GM19193 (cell line): ENCODE results near the gene LHFPL2.

Experiments used
- POLR2A ChIP-seq: IDR thresholded peaks from 4 replicates; pipeline ENCODE4 v1.6.1; 2011; ENCODE audit not compliant: insufficient read depth, insufficient read length; ENCODE audit errors: extremely low read depth

Gene LHFPL2

DNA sequence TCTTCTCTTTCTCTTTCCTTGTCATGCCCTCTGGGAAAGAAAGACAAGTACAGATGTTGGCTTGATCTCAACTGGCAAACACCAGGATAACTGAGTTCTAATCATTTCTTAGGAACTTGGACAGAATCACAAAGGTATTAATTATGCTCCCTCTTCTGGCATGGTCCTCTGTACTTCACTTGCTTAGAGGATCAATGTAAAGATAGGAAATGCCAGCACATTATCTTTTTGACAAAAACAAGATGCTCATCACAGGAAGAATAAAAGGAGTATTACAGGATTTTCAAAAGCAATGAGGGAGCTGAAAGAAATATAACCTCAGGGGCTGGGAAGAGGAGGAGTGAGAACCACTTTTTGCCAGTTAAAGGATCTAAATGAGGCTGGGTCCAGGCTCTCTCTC, 70.6 kb downstream of the LHFPL2 start:
- no peak for TF ChIP-seq POLR2A

DNA sequence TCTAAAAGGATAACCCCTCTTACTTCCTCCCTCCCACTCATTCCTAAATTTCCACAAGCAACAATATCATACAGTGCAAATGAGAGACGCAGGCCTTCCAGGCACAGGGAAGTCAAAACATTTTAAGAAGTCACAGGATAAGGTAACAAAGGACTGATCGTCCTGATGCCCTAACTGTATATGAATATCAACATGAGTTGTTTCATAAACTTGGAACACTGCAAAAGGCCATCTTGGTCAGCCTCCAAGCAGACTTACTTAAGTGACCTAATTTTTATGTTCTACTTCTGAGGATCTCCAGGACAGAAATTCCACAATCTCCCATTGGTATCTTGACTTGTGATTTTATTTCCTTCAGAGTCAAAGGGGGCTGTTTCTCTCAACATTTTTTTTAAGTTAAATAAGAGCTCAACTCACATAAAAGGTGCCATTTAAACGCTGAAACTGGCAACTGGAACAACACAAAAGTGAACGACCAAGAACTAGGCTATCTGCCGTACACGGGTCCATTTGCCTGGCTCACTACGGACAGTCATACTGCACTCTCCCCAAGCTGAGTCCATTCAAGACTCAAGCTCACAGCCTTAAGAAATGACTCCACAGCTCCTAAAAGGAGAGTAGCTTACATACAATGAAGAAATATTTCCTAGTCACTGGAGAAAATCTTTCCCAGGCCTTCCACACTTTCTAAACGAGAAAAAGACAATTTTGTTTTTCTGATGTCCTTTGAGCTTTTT, 71.3 kb downstream of the LHFPL2 start:
- no peak for TF ChIP-seq POLR2A

GRCh38 chr5:78576376-78576775, 72.2 kb downstream of the LHFPL2 start:
- no peak for TF ChIP-seq POLR2A

DNA sequence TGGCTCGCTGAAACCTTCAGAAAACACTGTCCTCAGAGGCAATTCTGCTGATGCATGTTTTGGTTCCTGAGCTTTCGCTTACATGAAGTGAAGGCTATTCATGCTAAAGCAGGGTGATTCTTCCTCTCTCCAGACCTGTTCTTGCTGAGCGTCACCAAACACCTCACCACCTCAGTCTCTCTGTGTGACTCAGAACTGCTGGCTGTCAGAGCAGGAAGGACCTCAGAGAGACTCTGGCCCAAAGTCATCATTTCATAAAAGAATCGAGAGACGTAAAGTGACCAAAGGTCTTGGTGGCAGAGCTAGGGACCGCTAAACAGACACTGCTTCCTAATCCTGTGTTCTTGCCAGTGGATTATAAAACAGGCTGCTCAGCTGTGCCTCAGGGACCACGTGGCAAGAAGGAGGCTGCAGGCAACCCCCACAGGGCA, 73.8 kb downstream of the LHFPL2 start:
- no peak for TF ChIP-seq POLR2A

DNA sequence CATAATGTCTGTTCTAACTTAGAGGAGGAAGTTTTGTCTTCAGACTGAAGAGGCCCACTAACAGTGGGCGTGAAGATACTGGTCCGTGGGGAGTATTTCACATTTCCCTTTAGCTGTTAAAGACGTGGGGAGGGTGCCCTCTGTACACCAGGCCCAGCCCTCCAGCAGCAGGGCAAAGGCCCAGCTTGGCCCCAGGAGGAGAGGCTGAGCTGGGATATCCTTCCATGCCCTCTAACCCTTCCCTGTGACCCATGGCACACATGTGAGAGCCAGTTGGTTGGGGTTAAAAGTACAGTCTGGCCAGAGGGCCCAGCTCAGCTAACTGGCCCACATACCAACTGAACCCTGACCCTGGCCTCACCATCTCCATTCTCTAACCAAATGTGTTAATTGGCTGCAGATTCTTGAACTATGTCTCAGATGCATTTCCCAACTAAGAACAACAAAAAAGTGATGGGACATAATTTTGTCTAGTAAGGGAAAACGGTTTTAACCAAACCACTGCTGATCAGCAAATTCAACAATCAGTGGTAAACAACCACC, 74.4 kb downstream of the LHFPL2 start:
- TF ChIP-seq POLR2A = no peak

DNA sequence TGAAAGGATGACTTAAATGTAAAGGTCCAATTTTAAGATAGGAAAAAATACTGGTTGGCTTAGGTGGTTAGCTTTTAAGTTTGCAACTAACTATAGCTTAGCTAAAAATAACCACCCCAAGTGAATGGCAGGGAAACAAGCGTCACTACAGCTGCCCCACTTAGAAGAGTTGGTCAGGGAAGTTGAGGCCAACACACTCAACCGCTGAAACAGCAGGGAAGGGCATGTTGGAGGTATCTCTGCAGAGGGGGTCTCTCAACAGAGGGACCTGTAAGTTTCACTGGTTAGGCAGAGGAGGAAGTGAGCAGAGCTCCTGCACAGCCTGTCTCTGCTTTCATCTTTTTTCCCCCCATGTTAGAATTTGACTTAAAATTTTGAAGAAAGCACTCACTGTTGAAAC, 75.3 kb downstream of the LHFPL2 start:
- TF ChIP-seq POLR2A = no peak

DNA sequence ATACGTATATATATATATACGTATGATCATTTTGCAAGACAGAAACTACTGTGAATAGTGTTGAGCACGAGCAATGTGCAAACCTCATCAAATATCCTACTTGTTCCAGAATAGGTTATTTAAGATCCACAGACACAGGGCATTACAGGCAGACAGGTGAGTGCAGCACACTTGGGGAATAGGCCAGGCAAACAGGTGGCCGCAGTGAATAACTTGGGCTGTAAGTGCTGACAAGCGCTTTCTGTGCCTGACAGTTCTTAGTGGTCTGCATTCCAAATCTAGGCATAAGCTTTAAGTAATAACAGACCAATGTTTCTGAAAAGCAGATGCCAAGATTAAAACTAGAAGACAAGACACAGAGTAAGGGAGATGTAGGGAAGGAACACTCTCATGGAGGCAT, 77.9 kb downstream of the LHFPL2 start:
- no peak for TF ChIP-seq POLR2A

DNA sequence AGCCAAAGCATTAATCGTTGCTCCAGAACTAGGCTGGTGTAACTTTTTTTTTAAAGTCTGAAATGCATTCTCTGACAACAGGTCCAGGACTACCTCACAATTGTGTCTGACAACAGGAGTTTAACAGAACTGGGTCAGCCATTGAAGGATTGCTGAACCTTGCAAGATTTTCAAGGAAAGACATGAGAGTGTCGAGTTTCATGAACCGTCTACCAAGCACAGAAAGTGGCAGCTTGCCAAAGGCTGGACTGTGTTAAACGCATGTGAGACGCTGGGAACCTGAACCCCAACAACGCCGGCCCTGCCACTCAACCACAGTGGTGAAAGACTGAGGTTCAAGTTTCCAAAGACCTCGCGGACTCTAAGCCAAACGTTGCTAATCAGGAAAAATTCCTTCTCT, 79.1 kb downstream of the LHFPL2 start:
- TF ChIP-seq POLR2A = no peak

- no peak for TF ChIP-seq POLR2A
These were observed 79.9 kb downstream of the LHFPL2 start for GRCh38 chr5:78568676-78569075.

DNA sequence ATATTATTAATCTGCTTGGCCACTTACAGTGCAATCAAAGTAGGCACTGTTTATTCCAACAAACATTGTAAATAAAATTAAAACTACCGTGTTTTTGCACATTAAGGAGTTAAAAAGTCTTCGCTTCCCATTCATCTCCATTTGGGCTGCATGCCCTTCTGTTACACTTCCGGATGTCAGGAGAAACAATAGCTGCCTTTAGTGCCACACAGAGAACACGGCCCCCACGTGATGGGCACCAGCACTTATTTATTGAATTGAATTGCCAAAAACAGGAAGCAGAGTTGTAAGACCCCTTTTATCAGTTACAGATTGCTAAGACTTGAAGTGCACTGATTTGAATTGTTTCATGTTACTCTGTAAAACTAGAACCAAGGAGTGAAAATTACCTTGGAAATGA, 80.4 kb downstream of the LHFPL2 start:
- TF ChIP-seq POLR2A = no peak

DNA sequence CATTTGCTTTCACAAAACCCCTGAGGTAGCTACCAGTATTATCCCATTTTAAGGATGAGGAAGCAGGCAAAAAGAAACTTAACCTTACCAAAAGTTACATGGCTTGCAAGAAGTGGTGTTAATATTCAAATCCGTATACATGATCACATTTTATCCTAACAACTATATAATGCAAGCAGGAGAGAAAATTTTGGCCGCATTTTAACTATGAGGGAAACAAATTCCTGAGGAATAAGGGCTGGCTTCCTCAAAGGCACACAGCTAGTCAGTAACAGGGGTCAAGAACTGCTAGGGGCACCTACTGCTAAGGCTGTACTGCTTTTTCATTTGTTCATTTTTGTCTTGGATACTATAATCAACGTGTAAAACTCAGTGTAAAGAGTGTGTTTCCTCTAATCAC, 81.0 kb downstream of the LHFPL2 start:
- TF ChIP-seq POLR2A = no peak

- TF ChIP-seq POLR2A = no peak
These were observed 81.7 kb downstream of the LHFPL2 start for GRCh38 chr5:78566747-78567425.

DNA sequence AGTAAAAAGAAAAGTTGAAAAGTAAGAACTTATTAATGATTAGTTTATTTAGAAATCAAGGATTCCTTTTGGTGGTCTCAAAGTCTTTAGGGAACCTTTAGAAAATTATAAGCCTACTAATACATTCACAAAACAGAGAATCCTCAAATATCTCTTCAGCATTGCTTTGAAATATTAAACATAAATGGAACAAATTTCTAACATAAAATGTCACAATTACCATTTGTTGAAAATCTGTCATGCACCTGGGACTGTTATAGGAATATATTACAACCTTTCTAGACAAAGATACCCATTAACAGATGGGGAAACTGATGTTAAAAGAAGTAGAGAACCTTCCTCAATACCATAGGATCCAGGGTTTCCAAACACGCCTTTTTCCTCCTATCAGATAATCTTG, 83.2 kb downstream of the LHFPL2 start:
- no peak for TF ChIP-seq POLR2A

DNA sequence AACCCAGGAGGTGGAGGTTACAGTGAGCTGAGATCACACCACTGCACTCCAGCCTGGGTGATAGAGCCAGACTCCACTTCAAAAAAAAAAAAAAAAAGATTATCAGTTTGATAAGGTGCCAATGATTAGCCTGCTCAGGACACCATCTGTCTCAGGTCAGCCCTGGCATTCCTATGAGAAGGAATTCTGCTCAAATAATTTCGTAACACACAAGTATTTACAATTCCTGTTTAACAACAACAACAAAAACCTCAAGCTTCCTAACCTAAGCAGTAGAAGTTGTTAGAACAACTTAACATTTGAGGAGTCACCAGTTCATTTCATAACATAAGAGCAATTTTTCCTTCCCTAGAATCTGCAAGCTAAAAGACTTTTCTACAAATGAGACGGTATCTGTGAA, 85.0 kb downstream of the LHFPL2 start:
- TF ChIP-seq POLR2A = no peak

- no peak for TF ChIP-seq POLR2A
These were observed 85.8 kb downstream of the LHFPL2 start for GRCh38 chr5:78562714-78563330.

GRCh38 chr5:78562001-78562400, 86.6 kb downstream of the LHFPL2 start:
- TF ChIP-seq POLR2A = no peak
